Astrocyte (in vitro differentiated cells and primary cell): Measurements from ENCODE around the gene GRIK5.

Source experiments
- EZH2 ChIP-seq: IDR thresholded peaks from 2 replicates; pipeline ENCODE4 v1.6.1; 2012; ENCODE audit warnings: mild to moderate bottlenecking, low read length, inconsistent platforms; ENCODE audit not compliant: insufficient read depth
- TF ChIP-seq, protein P1 (sequence below): IDR thresholded peaks from 2 replicates; pipeline ENCODE4 v1.5.1; 2011; ENCODE audit warnings: low read depth, mild to moderate bottlenecking, inconsistent platforms, low read length, moderate library complexity; ENCODE audit not compliant: insufficient read depth

DNA sequence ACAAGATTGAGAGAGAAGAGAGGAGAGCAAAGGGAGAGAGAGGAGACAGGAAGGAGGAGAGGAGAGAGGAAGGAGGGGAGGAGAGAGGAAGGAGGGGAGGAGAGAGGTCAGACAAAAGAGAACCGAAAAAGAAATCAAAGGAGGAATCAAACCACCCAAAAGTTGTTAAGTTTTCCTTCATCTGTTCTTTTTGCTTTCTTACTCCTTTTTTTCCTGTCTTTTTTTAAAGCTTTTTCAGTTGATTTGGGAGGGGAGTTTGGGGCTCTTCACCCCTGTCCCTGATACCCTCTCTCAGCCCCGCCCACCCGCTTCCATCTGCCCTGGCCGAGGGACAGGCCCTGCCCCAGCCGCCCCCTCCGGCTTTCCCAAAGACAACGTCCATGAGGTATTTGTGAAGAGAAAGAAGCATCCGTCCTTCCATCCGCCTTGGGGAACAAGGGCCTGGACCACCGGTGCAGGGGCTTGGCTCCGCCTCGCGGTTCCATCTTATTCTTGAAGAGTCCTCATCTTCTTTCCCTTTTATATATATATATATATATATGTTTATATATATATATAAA is 19.3 kb upstream of the GRIK5 start:
- no peak for TF ChIP-seq EZH2
- TF ChIP-seq, protein P1, sequence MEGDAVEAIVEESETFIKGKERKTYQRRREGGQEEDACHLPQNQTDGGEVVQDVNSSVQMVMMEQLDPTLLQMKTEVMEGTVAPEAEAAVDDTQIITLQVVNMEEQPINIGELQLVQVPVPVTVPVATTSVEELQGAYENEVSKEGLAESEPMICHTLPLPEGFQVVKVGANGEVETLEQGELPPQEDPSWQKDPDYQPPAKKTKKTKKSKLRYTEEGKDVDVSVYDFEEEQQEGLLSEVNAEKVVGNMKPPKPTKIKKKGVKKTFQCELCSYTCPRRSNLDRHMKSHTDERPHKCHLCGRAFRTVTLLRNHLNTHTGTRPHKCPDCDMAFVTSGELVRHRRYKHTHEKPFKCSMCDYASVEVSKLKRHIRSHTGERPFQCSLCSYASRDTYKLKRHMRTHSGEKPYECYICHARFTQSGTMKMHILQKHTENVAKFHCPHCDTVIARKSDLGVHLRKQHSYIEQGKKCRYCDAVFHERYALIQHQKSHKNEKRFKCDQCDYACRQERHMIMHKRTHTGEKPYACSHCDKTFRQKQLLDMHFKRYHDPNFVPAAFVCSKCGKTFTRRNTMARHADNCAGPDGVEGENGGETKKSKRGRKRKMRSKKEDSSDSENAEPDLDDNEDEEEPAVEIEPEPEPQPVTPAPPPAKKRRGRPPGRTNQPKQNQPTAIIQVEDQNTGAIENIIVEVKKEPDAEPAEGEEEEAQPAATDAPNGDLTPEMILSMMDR: no peak
